T-cell (primary cell): ENCODE data around the gene TLE2. TPM values are rescaled to one million over a fixed set of nuclear protein-coding genes. Genes with fewer than 3 reads are reported as not detected.
"Not testable (repeated sequence)": the region's sequence is repeated elsewhere in the genome, so short reads cannot be mapped to it uniquely, and the experiment has no call there.

ENCODE experiments used
- ATAC-seq, 4 experiments: fragments of 200-7000 bp in 3 of 4; fragments of 150-1000 bp in 1 of 4; cut with Tn5 transposase; replicated peaks in 1 of 4; 1 replicate in 3 of 4; 2 replicates in 1 of 4; pipeline ENCODE4 v1.10.0; 2021; ENCODE audit warnings: moderate library complexity in 3 of 4, mild to moderate bottlenecking in 2 of 4, moderate number of reproducible peaks in 1 of 4
- CTCF ChIA-PET, 2 donors: fragments of 300-600 bp; sonication (Branson Sonifier 250); formaldehyde crosslinking; loops; one replicate each; lab custom pipeline; 2022; ENCODE audit warnings: antibody characterized with exemption in 2 of 2; lab: Charles Lee
- POLR2A ChIA-PET, 2 donors: fragments of 300-600 bp; sonication (Branson Sonifier 250); formaldehyde crosslinking; loops; one replicate each; lab custom pipeline; 2022; ENCODE audit warnings: antibody characterized with exemption in 2 of 2; lab: Charles Lee
- DNase-seq, 35 experiments: peaks; one replicate each; pipeline versions ENCODE4 v3.0.0 to v3.0.0-alpha.2; 2013 to 2023
- H3K27ac ChIP-seq: one replicate; pipeline ENCODE4 v1.5.1; 2013; ENCODE audit warnings: low read length
- H3K27me3 ChIP-seq, 2 experiments: replicated peaks in 1 of 2; 1 replicate in 1 of 2; 2 replicates in 1 of 2; pipeline versions ENCODE4 v1.6.1 to v1.7.0; 2013; ENCODE audit warnings: low read length in 1 of 2, mixed read lengths in 1 of 2; ENCODE audit not compliant: control insufficient read depth in 2 of 2, insufficient read depth in 2 of 2; ENCODE audit errors: extremely low read depth in 1 of 2
- H3K36me3 ChIP-seq, 2 donors: 1 replicate in 1 of 2; 2 replicates in 1 of 2; pipeline versions ENCODE4 v1.6.1 to v1.7.0; 2013; ENCODE audit warnings: low read length in 1 of 2; ENCODE audit not compliant: control insufficient read depth in 2 of 2, insufficient read depth in 1 of 2; ENCODE audit errors: extremely low read depth in 1 of 2
- H3K4me1 ChIP-seq, 2 experiments: 1 replicate in 1 of 2; 2 replicates in 1 of 2; pipeline versions ENCODE4 v1.6.1 to v1.7.0; 2013; ENCODE audit warnings: low read length in 2 of 2, mixed read lengths in 1 of 2; ENCODE audit not compliant: insufficient read depth in 2 of 2, control insufficient read depth in 1 of 2; ENCODE audit errors: extremely low read depth in 1 of 2
- H3K4me3 ChIP-seq, 2 donors: 1 replicate in 1 of 2; 2 replicates in 1 of 2; pipeline versions ENCODE4 v1.5.1 to v1.7.0; 2013; ENCODE audit warnings: mild to moderate bottlenecking in 2 of 2, low read length in 1 of 2, moderate library complexity in 1 of 2; ENCODE audit not compliant: control insufficient read depth in 1 of 2; ENCODE audit errors: extremely low read depth in 1 of 2
- H3K9me3 ChIP-seq: 2 replicates; pipeline ENCODE4 v1.7.0; 2013
- H3K27ac Mint-ChIP-seq, 2 donors: one replicate each; pipeline ENCODE4 v1.8.0; 2020 to 2021; ENCODE audit warnings: mild to moderate bottlenecking in 2 of 2, mixed read lengths in 2 of 2
- H3K27me3 Mint-ChIP-seq, 2 donors: one replicate each; pipeline ENCODE4 v1.8.0; 2021 to 2022; ENCODE audit warnings: mixed read lengths in 2 of 2
- H3K36me3 Mint-ChIP-seq: one replicate; pipeline ENCODE4 v1.8.0; 2021; ENCODE audit warnings: mixed read lengths
- H3K4me1 Mint-ChIP-seq, 3 donors: one replicate each; pipeline ENCODE4 v1.8.0; 2020 to 2022; ENCODE audit warnings: mixed read lengths in 3 of 3, mild to moderate bottlenecking in 1 of 3
- H3K4me3 Mint-ChIP-seq, 3 donors: one replicate each; pipeline ENCODE4 v1.8.0; 2020 to 2022; ENCODE audit warnings: mild to moderate bottlenecking in 3 of 3, mixed read lengths in 3 of 3, moderate library complexity in 3 of 3
- H3K9me3 Mint-ChIP-seq, 3 donors: one replicate each; pipeline ENCODE4 v1.8.0; 2020 to 2022; ENCODE audit warnings: mixed read lengths in 3 of 3
- WGBS: methylation state at CpG from one replicate; pipeline ENCODE4 v1.1.5; 2013; ENCODE audit warnings: missing lambda C conversion rate; ENCODE audit not compliant: insufficient coverage; 5-methylcytosine and 5-hydroxymethylcytosine counted together
- total RNA-seq, 35 experiments: library from RNA in 6 of 35; stranded (reverse) in 6 of 35; fragments of 120-200 nt in 1 of 35; gene quantifications; one replicate each; pipeline versions ENCODE4 v1.2.1 to v1.2.4 and lab custom pipeline; 2013 to 2026

The TLE2 gene
- total RNA-seq, 5 donors from 2014 or later (not counting 1 experiment from before 2014, with no cell fraction given), result 16.7 to 29.7 (median 21.5) TPM

DNA sequence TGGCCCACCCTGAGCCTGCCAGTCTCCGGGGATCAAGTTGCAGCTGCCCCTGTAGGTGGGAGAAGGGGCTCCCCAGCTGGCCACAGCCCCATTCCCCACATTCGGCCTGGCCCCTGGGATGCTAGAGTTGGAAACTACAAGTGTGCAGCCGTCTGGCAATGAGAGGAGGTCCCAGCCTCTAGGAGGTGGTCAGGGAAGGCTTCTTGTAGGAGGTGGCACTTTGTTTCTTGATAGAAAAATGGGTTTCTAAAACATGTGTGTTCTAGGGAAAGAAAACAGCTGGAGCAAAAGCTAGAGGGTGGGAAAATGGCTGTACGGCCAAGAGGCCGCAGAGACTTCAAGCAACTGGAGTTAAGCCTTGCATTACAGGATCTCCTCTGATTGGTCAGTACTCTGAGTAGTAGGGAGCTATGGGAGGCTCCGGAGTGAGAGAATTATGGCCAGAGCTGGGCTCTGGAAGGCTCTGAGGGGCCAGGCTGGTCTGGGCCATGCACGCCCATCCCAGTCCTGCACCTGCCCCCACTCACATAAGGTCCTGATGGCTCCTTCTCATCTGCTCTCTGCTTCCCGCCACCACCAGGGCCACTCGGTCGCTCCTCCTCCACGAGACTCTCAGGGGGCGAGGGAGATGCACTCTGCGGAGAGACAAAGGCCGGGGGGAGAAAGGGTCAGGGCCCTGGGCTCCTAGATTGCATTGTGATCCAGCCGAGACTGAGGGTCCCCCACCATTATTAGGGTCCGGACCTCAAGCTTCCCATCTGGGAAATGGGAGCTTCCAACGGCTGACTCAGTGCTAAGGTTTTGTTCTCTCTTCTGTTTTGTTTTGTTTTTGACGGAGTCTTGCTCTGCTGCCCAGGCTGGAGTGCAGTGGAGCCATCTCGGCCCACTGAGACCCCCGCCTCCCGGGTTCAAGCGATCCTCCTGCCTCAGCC is 13.7 kb downstream of the TLE2 start:
- DNase-seq (no peak), ATAC-seq (no peak)
- H3K36me3 Mint-ChIP-seq, result peaks cover 11% of the 10 kb centered on the region
- peaks cover 0 to 1% (median 0%) of the 10 kb centered on the region in 3 donors for H3K4me1 Mint-ChIP-seq
- no peak overlapping the region for H3K27ac ChIP-seq
- no peaks in the 10 kb centered on the region for H3K9me3 ChIP-seq
- no peak overlapping the region for H3K27ac Mint-ChIP-seq
- POLR2A ChIA-PET, result interaction anchor here in 1 of 2 donors (0.6 kb wide), 1 partner anchor 24 kb away, joined by 4 read pairs; no protein-coding TSS in a partner anchor
- no peaks in the 10 kb centered on the region for H3K9me3 Mint-ChIP-seq
- peaks cover 0 to 8% of the 10 kb centered on the region in 2 donors for H3K36me3 ChIP-seq
- WGBS, result 95% methylated on average over 13 of the region's 22 CpGs
- H3K4me3 Mint-ChIP-seq, result no peak overlapping the region
- CTCF ChIA-PET, result interaction anchor here in 1 of 2 donors (0.6 kb wide), 1 partner anchor 65 kb away, joined by 3 read pairs; no protein-coding TSS in a partner anchor
- no peaks in the 10 kb centered on the region for H3K27me3 ChIP-seq
- no peak overlapping the region for H3K4me3 ChIP-seq
- H3K27me3 Mint-ChIP-seq, result no peaks in the 10 kb centered on the region
- H3K4me1 ChIP-seq, result no peaks in the 10 kb centered on the region

DNA sequence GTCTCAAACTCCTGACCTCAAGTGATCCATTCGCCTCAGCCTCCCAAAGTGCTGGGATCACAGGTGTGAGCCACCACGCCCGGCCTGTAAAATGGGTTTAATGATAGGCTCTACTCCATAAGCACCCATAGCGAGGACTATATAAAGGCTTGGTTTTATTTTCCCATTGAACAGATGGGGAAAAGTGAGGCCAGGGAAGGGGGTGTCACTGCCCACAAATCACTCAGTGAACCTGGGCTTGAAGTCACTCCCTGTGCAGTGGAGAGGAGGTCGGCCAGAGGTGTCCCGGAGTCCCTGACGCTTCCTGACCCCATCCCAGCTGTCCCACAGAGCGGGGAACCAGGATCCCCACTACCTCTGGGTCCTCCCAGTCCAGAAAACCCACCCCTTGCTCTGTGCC is 14.9 kb downstream of the TLE2 start:
- Mint-ChIP-seq H3K4me3 (no peak overlapping the region), H3K4me1 (peaks cover 0 to 1% (median 0%) of the 10 kb centered on the region in 3 donors)

GRCh38 chr19:3013263-3013725 is 15.8 kb downstream of the TLE2 start:
- Histone ChIP-seq H3K9me3 (no peaks in the 10 kb centered on the region), H3K4me1 (no peaks in the 10 kb centered on the region), H3K27me3 (no peaks in the 10 kb centered on the region), H3K4me3 (no peak overlapping the region), H3K36me3 (peaks cover 3 to 12% of the 10 kb centered on the region in 2 donors), H3K27ac (no peak overlapping the region)
- ATAC-seq (no peak), DNase-seq (no peak)
- peaks cover 9% of the 10 kb centered on the region for H3K36me3 Mint-ChIP-seq
- H3K4me1 Mint-ChIP-seq, result peaks cover 0 to 1% (median 0%) of the 10 kb centered on the region in 3 donors
- no peaks in the 10 kb centered on the region for H3K9me3 Mint-ChIP-seq
- no peak overlapping the region for H3K27ac Mint-ChIP-seq
- H3K27me3 Mint-ChIP-seq, result no peaks in the 10 kb centered on the region
- ChIA-PET POLR2A (interaction anchor here in 1 of 2 donors (0.6 kb wide), 1 partner anchor 452 kb away, joined by 3 read pairs; no protein-coding TSS in a partner anchor), CTCF (no interaction called here)
- 90% methylated on average over 2 of the region's 7 CpGs for WGBS
- H3K4me3 Mint-ChIP-seq, result no peak overlapping the region

More for the DNA sequence above, 14.9 kb downstream of the TLE2 start:
- ChIA-PET CTCF (no interaction called here), POLR2A (interaction anchor here in 1 of 2 donors (0.6 kb wide), 2 partner anchors 9 to 453 kb away, joined by 3 to 4 read pairs; no protein-coding TSS in a partner anchor)
- H3K4me1 ChIP-seq, result no peaks in the 10 kb centered on the region
- peaks cover 0 to 12% of the 10 kb centered on the region in 2 donors for H3K36me3 ChIP-seq
- ATAC-seq (no peak), DNase-seq (no peak)
- no peak overlapping the region for H3K4me3 ChIP-seq
- no peaks in the 10 kb centered on the region for H3K9me3 Mint-ChIP-seq
- H3K27me3 Mint-ChIP-seq, result no peaks in the 10 kb centered on the region
- no peaks in the 10 kb centered on the region for H3K9me3 ChIP-seq
- no peak overlapping the region for H3K27ac Mint-ChIP-seq
- 100% methylated on average over 1 of the region's 8 CpGs for WGBS
- H3K27me3 ChIP-seq, result no peaks in the 10 kb centered on the region
- H3K27ac ChIP-seq, result no peak overlapping the region
- peaks cover 9% of the 10 kb centered on the region for H3K36me3 Mint-ChIP-seq

DNA sequence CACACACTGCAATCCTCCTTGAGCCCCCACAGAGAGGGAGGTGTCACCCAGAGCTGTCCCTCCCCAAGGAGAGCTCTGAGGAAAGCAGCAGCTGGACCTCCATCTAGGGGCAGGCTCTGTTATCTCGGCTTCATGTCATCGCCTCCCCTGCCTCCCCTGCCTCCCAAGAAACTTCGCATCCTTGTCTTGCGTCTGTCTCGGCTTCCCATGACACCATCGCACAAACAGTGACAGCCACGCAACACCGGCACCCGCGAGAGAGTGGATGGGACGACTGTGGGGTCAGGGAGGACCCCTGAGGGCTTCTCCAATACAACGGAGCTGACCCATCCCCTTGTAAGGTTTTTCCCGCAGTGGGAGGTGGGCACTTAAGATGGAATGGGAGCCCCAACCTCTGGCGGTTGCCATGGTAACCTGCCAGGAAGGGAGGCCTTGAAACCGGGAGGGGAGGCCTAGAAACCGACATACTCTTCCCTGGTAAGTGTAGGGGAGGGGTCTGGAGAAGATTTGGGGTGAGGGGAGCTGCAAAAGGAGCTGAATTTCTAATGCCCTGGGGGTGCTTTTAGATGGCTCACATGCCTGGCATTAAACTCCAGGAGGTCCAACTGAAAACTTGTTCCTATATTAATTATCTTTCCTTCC is 16.3 kb downstream of the TLE2 start:
- Mint-ChIP-seq H3K27me3 (no peaks in the 10 kb centered on the region), H3K36me3 (peaks cover 9% of the 10 kb centered on the region), H3K4me1 (peaks cover 0 to 1% (median 0%) of the 10 kb centered on the region in 3 donors), H3K4me3 (no peak overlapping the region), H3K9me3 (no peaks in the 10 kb centered on the region), H3K27ac (no peak overlapping the region)
- DNase-seq, result no peak
- Histone ChIP-seq H3K9me3 (no peaks in the 10 kb centered on the region), H3K27me3 (no peaks in the 10 kb centered on the region), H3K36me3 (peaks cover 3 to 12% of the 10 kb centered on the region in 2 donors), H3K4me1 (no peaks in the 10 kb centered on the region), H3K27ac (no peak overlapping the region), H3K4me3 (no peak overlapping the region)
- 89% methylated on average over 11 of the region's 16 CpGs for WGBS
- POLR2A ChIA-PET, result no interaction called here
- no peak for ATAC-seq
- CTCF ChIA-PET, result no interaction called here

DNA sequence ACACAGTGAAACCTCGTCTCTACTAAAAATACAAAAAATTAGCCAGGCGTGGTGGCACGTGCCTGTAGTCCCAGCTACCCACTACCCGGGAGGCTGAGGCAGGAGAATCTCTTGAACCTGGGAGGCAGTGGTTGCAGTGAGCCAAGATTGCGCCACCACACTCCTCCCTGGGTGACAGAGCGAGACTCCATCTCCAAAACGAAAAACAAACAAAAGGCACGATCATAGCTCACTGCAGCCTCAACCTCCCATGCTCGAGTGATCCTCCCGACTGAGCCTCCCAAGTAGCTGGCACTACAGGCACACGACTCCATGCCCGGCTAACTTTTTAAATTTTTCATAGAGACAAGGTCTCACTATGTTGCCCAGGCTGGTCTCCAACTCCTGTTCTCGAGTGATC is 17.0 kb downstream of the TLE2 start:
- H3K9me3 ChIP-seq, DNase-seq, H3K27me3 ChIP-seq, CTCF ChIA-PET, H3K27me3 Mint-ChIP-seq, H3K4me1 Mint-ChIP-seq, ATAC-seq, POLR2A ChIA-PET, H3K4me3 Mint-ChIP-seq, H3K27ac ChIP-seq, H3K4me1 ChIP-seq, H3K27ac Mint-ChIP-seq, H3K9me3 Mint-ChIP-seq, H3K4me3 ChIP-seq, H3K36me3 Mint-ChIP-seq: not testable (repeated sequence)
- peaks cover 3 to 12% of the 10 kb centered on the region in 2 donors for H3K36me3 ChIP-seq
- WGBS, result 82% methylated on average over 11 of the region's 13 CpGs

DNA sequence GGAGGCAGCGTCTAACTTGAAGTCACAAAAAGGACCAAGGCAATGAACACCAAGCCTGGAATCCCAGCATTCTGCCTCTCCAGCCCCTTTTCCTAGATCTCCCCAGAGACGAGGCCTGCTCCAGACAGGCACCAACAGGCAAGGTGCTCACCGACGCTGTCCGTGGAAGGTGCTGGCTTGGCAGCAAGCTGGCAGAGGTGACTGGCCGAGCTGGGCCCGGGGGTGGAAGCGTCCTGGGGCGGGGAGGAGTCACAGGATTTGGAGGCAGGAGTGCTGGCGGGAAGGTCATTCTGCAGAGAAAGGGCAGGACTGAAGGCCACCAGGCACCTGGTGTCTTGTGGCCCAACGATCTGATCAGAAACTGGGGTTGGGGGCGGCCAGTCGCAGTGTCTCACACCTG is 18.2 kb downstream of the TLE2 start:
- H3K27me3 ChIP-seq, result no peaks in the 10 kb centered on the region
- POLR2A ChIA-PET, result no interaction called here
- ATAC-seq (no peak), DNase-seq (no peak)
- no peak overlapping the region for H3K4me3 ChIP-seq
- Mint-ChIP-seq H3K27me3 (no peaks in the 10 kb centered on the region), H3K27ac (no peak overlapping the region), H3K4me1 (peaks cover 0 to 1% (median 0%) of the 10 kb centered on the region in 3 donors), H3K36me3 (peaks cover 9% of the 10 kb centered on the region), H3K4me3 (no peak overlapping the region), H3K9me3 (no peaks in the 10 kb centered on the region)
- WGBS, result 94% methylated on average over 12 of the region's 13 CpGs
- H3K36me3 ChIP-seq, result peaks cover 3 to 12% of the 10 kb centered on the region in 2 donors
- H3K27ac ChIP-seq, result no peak overlapping the region
- CTCF ChIA-PET, result no interaction called here
- H3K4me1 ChIP-seq, result no peaks in the 10 kb centered on the region
- H3K9me3 ChIP-seq, result no peaks in the 10 kb centered on the region
